HG02970 (cell line): ENCODE data around the gene CNTN5.

ENCODE experiments used
- ATAC-seq: cut with Tn5 transposase; IDR thresholded peaks from one replicate; pipeline ENCODE4 v1.9.1; 2021; ENCODE audit warnings: mild to moderate bottlenecking, moderate library complexity, moderate number of reproducible peaks; ENCODE audit not compliant: unreplicated experiment, low FRiP score

Gene CNTN5

GRCh38 chr11:100004541-100004940, 983.8 kb downstream of the CNTN5 start:
- ATAC-seq, result no peak

- ATAC-seq, result no peak
Observed at GRCh38 chr11:100008417-100008816, 987.7 kb downstream of the CNTN5 start.

- ATAC-seq, result no peak
Observed at GRCh38 chr11:100009728-100010127, 989.0 kb downstream of the CNTN5 start.

- ATAC-seq, result no peak
Observed at GRCh38 chr11:100010393-100010792, 989.6 kb downstream of the CNTN5 start.

- no peak for ATAC-seq
Observed at GRCh38 chr11:100011697-100012096, 990.9 kb downstream of the CNTN5 start.

GRCh38 chr11:100013011-100013410, 992.3 kb downstream of the CNTN5 start:
- no peak for ATAC-seq

GRCh38 chr11:100031973-100032372, 1011.2 kb downstream of the CNTN5 start:
- no peak for ATAC-seq

- ATAC-seq, result no peak
Observed at GRCh38 chr11:100061006-100061405, 1040.3 kb downstream of the CNTN5 start.

GRCh38 chr11:100066399-100066798, 1045.7 kb downstream of the CNTN5 start:
- no peak for ATAC-seq

GRCh38 chr11:100068116-100068515, 1047.4 kb downstream of the CNTN5 start:
- no peak for ATAC-seq

- ATAC-seq, result no peak
Observed at GRCh38 chr11:100072131-100072530, 1051.4 kb downstream of the CNTN5 start.

- ATAC-seq, result no peak
Observed at GRCh38 chr11:100080381-100080780, 1059.6 kb downstream of the CNTN5 start.

GRCh38 chr11:100080821-100081220, 1060.1 kb downstream of the CNTN5 start:
- no peak for ATAC-seq

GRCh38 chr11:100093698-100094097, 1072.9 kb downstream of the CNTN5 start:
- ATAC-seq, result no peak

GRCh38 chr11:100094121-100094865, 1073.5 kb downstream of the CNTN5 start:
- no peak for ATAC-seq

- ATAC-seq, result no peak
Observed at GRCh38 chr11:100095809-100096208, 1075.1 kb downstream of the CNTN5 start.

GRCh38 chr11:100098560-100098959, 1077.8 kb downstream of the CNTN5 start:
- ATAC-seq, result no peak

- no peak for ATAC-seq
Observed at GRCh38 chr11:100105255-100105981, 1084.7 kb downstream of the CNTN5 start.

GRCh38 chr11:100105982-100106358, 1085.2 kb downstream of the CNTN5 start:
- no peak for ATAC-seq

- no peak for ATAC-seq
Observed at GRCh38 chr11:100119176-100119575, 1098.4 kb downstream of the CNTN5 start.

GRCh38 chr11:100133114-100133513, 1112.4 kb downstream of the CNTN5 start:
- ATAC-seq, result no peak

- no peak for ATAC-seq
Observed at GRCh38 chr11:100141201-100141600, 1120.5 kb downstream of the CNTN5 start.
